Caki2 (cell line): ENCODE results near the gene DDX42. TPM values are rescaled to one million over a fixed set of nuclear protein-coding genes. Genes with fewer than 3 reads are reported as not detected.
"Not testable (repeated sequence)": the region's sequence is repeated elsewhere in the genome, so short reads cannot be mapped to it uniquely, and the experiment has no call there.

Experiments
- DNase-seq: peaks from one replicate; pipeline ENCODE4 v3.0.0-alpha.2; 2015; ENCODE audit warnings: low read depth
- in situ Hi-C: cut with HindIII; loops from 2 replicates; pipeline ENCODE4 v1.10.0; 2016; ENCODE audit warnings: low sequenced_read_pairs, low pct_unique_long_range_greater_than_20kb, mixed read lengths
- total RNA-seq: library from RNA; depleted of rRNA; stranded (reverse); fragments of >200 nt; shearing (Covaris generic); gene quantifications from 2 replicates; pipeline ENCODE4 v1.2.3, GENCODE V29; 2014; ENCODE audit warnings: low replicate concordance

The DDX42 gene
- total RNA-seq, 1 experiment from 2014 or later = 18.5 TPM

GRCh38 chr17:63772801-63773271 is 1.1 kb upstream of the DDX42 start:
- peak; percentile 41 for DNase-seq

GRCh38 chr17:63773272-63774140 is 464 bp upstream of the DDX42 start, which contains the start of gene CCDC47:
Gene CCDC47 (minus strand): TSS chr17:63773597. CDS start chr17:63766175, 7,422 bp downstream.
- DNase-seq = peak; percentile 100
- in situ Hi-C loops = no loop called here

More at GRCh38 chr17:63772801-63773271, 1.1 kb upstream of the DDX42 start:
- in situ Hi-C loops = no loop called here

GRCh38 chr17:63774969-63775265 is 947 bp downstream of the DDX42 start:
- in situ Hi-C loops = no loop called here
- DNase-seq = no peak

- DNase-seq = no peak
- in situ Hi-C loops = no loop called here
These were observed 1.4 kb downstream of the DDX42 start for GRCh38 chr17:63775420-63775819.

GRCh38 chr17:63780507-63780906 is 6.5 kb downstream of the DDX42 start:
- peak; percentile 29 for DNase-seq

GRCh38 chr17:63780928-63781327 is 7.0 kb downstream of the DDX42 start:
- in situ Hi-C loops = loop anchor here (5.0 kb wide), 1 partner anchor 36 kb away; no protein-coding TSS in a partner anchor
- DNase-seq = no peak

More at GRCh38 chr17:63780507-63780906, 6.5 kb downstream of the DDX42 start:
- in situ Hi-C loops = loop anchor here (5.0 kb wide), 1 partner anchor 37 kb away; no protein-coding TSS in a partner anchor

GRCh38 chr17:63783522-63783921 is 9.6 kb downstream of the DDX42 start:
- no peak for DNase-seq
- in situ Hi-C loops = loop anchor here (5.0 kb wide), 1 partner anchor 34 kb away; no protein-coding TSS in a partner anchor

GRCh38 chr17:63785556-63785955 is 11.6 kb downstream of the DDX42 start:
- DNase-seq = no peak
- in situ Hi-C loops = no loop called here

- in situ Hi-C loops = no loop called here
- no peak for DNase-seq
These were observed 12.1 kb downstream of the DDX42 start for GRCh38 chr17:63786117-63786516.

GRCh38 chr17:63786971-63787711 is 13.2 kb downstream of the DDX42 start:
- DNase-seq = no peak
- in situ Hi-C loops = no loop called here

- in situ Hi-C loops = no loop called here
- no peak for DNase-seq
These were observed 16.1 kb downstream of the DDX42 start for GRCh38 chr17:63790057-63790456.

- in situ Hi-C loops = no loop called here
- DNase-seq = no peak
These were observed 18.2 kb downstream of the DDX42 start for GRCh38 chr17:63792055-63792729.

GRCh38 chr17:63796375-63796774 is 22.4 kb downstream of the DDX42 start:
- in situ Hi-C loops, DNase-seq: not testable (repeated sequence)

GRCh38 chr17:63798572-63799106 is 24.7 kb downstream of the DDX42 start:
- DNase-seq = no peak
- in situ Hi-C loops = no loop called here

- in situ Hi-C loops = no loop called here
- DNase-seq = no peak
These were observed 26.8 kb downstream of the DDX42 start for GRCh38 chr17:63800783-63801182.

GRCh38 chr17:63804328-63804727 is 30.4 kb downstream of the DDX42 start:
- in situ Hi-C loops = no loop called here
- no peak for DNase-seq

- no peak for DNase-seq
- in situ Hi-C loops = no loop called here
These were observed 31.6 kb downstream of the DDX42 start for GRCh38 chr17:63805591-63805990.

GRCh38 chr17:63809970-63810369 is 36.0 kb downstream of the DDX42 start:
- no peak for DNase-seq
- in situ Hi-C loops = no loop called here
